ENCODE results near the gene CACNA1I.

Gene CACNA1I

GRCh38 chr22:39568278-39568981 is 2.1 kb upstream of the CACNA1I start:
- Mint-ChIP-seq H3K4me1 (peaks cover 18% of the 10 kb centered on the region), H3K27ac (no peak overlapping the region), H3K9me3 (no peaks in the 10 kb centered on the region), H3K36me3 (ENCODE audit: low read depth) (no peaks in the 10 kb centered on the region), H3K4me3 (no peak overlapping the region), H3K27me3 (ENCODE audit: low read depth, poor library complexity) (peaks cover 6% of the 10 kb centered on the region)
- DNase-seq = no peak
- no peak for TF ChIP-seq CTCF (IDR thresholded peaks at IDR 0.05)

GRCh38 chr22:39569066-39569465 is 1.5 kb upstream of the CACNA1I start:
- H3K4me3 Mint-ChIP-seq = no peak overlapping the region
- peaks cover 6% of the 10 kb centered on the region for H3K27me3 Mint-ChIP-seq (ENCODE audit: low read depth, poor library complexity)
- no peak for DNase-seq
- H3K36me3 Mint-ChIP-seq (ENCODE audit: low read depth) = no peaks in the 10 kb centered on the region
- H3K27ac Mint-ChIP-seq = no peak overlapping the region
- H3K9me3 Mint-ChIP-seq = no peaks in the 10 kb centered on the region
- TF ChIP-seq CTCF (IDR thresholded peaks at IDR 0.05) = no peak
- H3K4me1 Mint-ChIP-seq = peaks cover 24% of the 10 kb centered on the region

GRCh38 chr22:39570226-39570625 is 327 bp upstream of the CACNA1I start:
- Mint-ChIP-seq H3K4me3 (no peak overlapping the region), H3K27me3 (ENCODE audit: low read depth, poor library complexity) (peaks cover 6% of the 10 kb centered on the region)

GRCh38 chr22:39571538-39571937 is 985 bp downstream of the CACNA1I start:
- TF ChIP-seq CTCF (IDR thresholded peaks at IDR 0.05) = no peak
- Mint-ChIP-seq H3K27me3 (ENCODE audit: low read depth, poor library complexity) (peaks cover 2% of the 10 kb centered on the region), H3K9me3 (no peaks in the 10 kb centered on the region), H3K4me1 (peaks cover 38% of the 10 kb centered on the region), H3K4me3 (no peak overlapping the region), H3K36me3 (ENCODE audit: low read depth) (no peaks in the 10 kb centered on the region), H3K27ac (no peak overlapping the region)
- DNase-seq = no peak

More at GRCh38 chr22:39570226-39570625, 327 bp upstream of the CACNA1I start:
- TF ChIP-seq CTCF (IDR thresholded peaks at IDR 0.05) = no peak
- Mint-ChIP-seq H3K27ac (no peak overlapping the region), H3K9me3 (no peaks in the 10 kb centered on the region), H3K36me3 (ENCODE audit: low read depth) (no peaks in the 10 kb centered on the region), H3K4me1 (peaks cover 35% of the 10 kb centered on the region)
- DNase-seq = no peak

- no peak for DNase-seq
- Mint-ChIP-seq H3K27ac (no peak overlapping the region), H3K27me3 (ENCODE audit: low read depth, poor library complexity) (no peaks in the 10 kb centered on the region), H3K36me3 (ENCODE audit: low read depth) (no peaks in the 10 kb centered on the region), H3K4me1 (peaks cover 59% of the 10 kb centered on the region), H3K4me3 (no peak overlapping the region), H3K9me3 (no peaks in the 10 kb centered on the region)
- TF ChIP-seq CTCF (IDR thresholded peaks at IDR 0.05) = no peak
These were observed 4.4 kb downstream of the CACNA1I start for GRCh38 chr22:39574779-39575551.

GRCh38 chr22:39575552-39575825 is 4.9 kb downstream of the CACNA1I start:
- H3K4me1 Mint-ChIP-seq = peaks cover 64% of the 10 kb centered on the region
- no peaks in the 10 kb centered on the region for H3K9me3 Mint-ChIP-seq

More at GRCh38 chr22:39575552-39575825, 4.9 kb downstream of the CACNA1I start:
- Mint-ChIP-seq H3K36me3 (ENCODE audit: low read depth) (no peaks in the 10 kb centered on the region), H3K27me3 (ENCODE audit: low read depth, poor library complexity) (no peaks in the 10 kb centered on the region), H3K27ac (no peak overlapping the region), H3K4me3 (no peak overlapping the region)
- no peak for DNase-seq
- no peak for TF ChIP-seq CTCF (IDR thresholded peaks at IDR 0.05)
